Stimulated activated effector memory CD8-positive, alpha-beta T cell treated with anti-CD3 and anti-CD28 coated beads, Interleukin-12 subunit alpha, Interleukin-12 subunit beta, amount 100 ng/mL, for 72 hours (primary cell): ENCODE data around the gene COBL.

Source experiments
- ATAC-seq: fragments of 150-1000 bp; cut with Tn5 transposase; 2 replicates; pipeline ENCODE4 v1.10.0; 2021
- DNase-seq, 2 donors: peaks; one replicate each; pipeline ENCODE4 v3.0.0; 2021 to 2022; ENCODE audit warnings: low spot score in 2 of 2
- H3K27ac Mint-ChIP-seq: one replicate; pipeline ENCODE4 v1.8.0; 2022; ENCODE audit warnings: mild to moderate bottlenecking, mixed read lengths
- H3K36me3 Mint-ChIP-seq: one replicate; pipeline ENCODE4 v1.8.0; 2022; ENCODE audit warnings: mild to moderate bottlenecking, mixed read lengths
- H3K4me1 Mint-ChIP-seq: one replicate; pipeline ENCODE4 v1.8.0; 2022; ENCODE audit warnings: mixed read lengths
- H3K4me3 Mint-ChIP-seq: one replicate; pipeline ENCODE4 v1.8.0; 2022; ENCODE audit warnings: mild to moderate bottlenecking, mixed read lengths
- H3K9me3 Mint-ChIP-seq: one replicate; pipeline ENCODE4 v1.8.0; 2022; ENCODE audit warnings: mixed read lengths

COBL gene

GRCh38 chr7:51121931-51122425 lies 194.6 kb downstream of the COBL start:
- no peak for ATAC-seq
- no peaks in the 10 kb centered on the region for H3K36me3 Mint-ChIP-seq
- H3K9me3 Mint-ChIP-seq: no peaks in the 10 kb centered on the region
- H3K27ac Mint-ChIP-seq: no peak overlapping the region
- H3K4me1 Mint-ChIP-seq: no peaks in the 10 kb centered on the region
- peak in 1 of 2 donors; percentile 37 for DNase-seq
- no peak overlapping the region for H3K4me3 Mint-ChIP-seq

- Mint-ChIP-seq H3K27ac (no peak overlapping the region), H3K4me3 (no peak overlapping the region), H3K36me3 (no peaks in the 10 kb centered on the region), H3K9me3 (peaks cover under 1% of the 10 kb centered on the region), H3K4me1 (no peaks in the 10 kb centered on the region)
- DNase-seq (no peak), ATAC-seq (no peak)
Measured at GRCh38 chr7:51121036-51121790, 195.4 kb downstream of the COBL start.

- Mint-ChIP-seq H3K36me3 (no peaks in the 10 kb centered on the region), H3K27ac (no peak overlapping the region), H3K4me1 (no peaks in the 10 kb centered on the region), H3K9me3 (peaks cover 8% of the 10 kb centered on the region), H3K4me3 (no peak overlapping the region)
- ATAC-seq (no peak), DNase-seq (no peak)
Measured at GRCh38 chr7:51118628-51119027, 198.0 kb downstream of the COBL start.

- no peaks in the 10 kb centered on the region for H3K36me3 Mint-ChIP-seq
- H3K27ac Mint-ChIP-seq: no peak overlapping the region
- ATAC-seq: no peak
- no peak overlapping the region for H3K4me3 Mint-ChIP-seq
- DNase-seq: no peak
- peaks cover 8% of the 10 kb centered on the region for H3K9me3 Mint-ChIP-seq
- no peaks in the 10 kb centered on the region for H3K4me1 Mint-ChIP-seq
Measured at GRCh38 chr7:51114501-51114900, 202.1 kb downstream of the COBL start.

GRCh38 chr7:51113962-51114361 lies 202.6 kb downstream of the COBL start:
- peaks cover 8% of the 10 kb centered on the region for H3K9me3 Mint-ChIP-seq
- no peak overlapping the region for H3K4me3 Mint-ChIP-seq
- H3K4me1 Mint-ChIP-seq: no peaks in the 10 kb centered on the region
- no peak for DNase-seq
- H3K27ac Mint-ChIP-seq: no peak overlapping the region
- H3K36me3 Mint-ChIP-seq: no peaks in the 10 kb centered on the region
- no peak for ATAC-seq

GRCh38 chr7:51113560-51113959 lies 203.0 kb downstream of the COBL start:
- Mint-ChIP-seq H3K4me3 (no peak overlapping the region), H3K9me3 (peaks cover 8% of the 10 kb centered on the region), H3K4me1 (no peaks in the 10 kb centered on the region), H3K27ac (no peak overlapping the region), H3K36me3 (no peaks in the 10 kb centered on the region)
- ATAC-seq: no peak
- DNase-seq: no peak

GRCh38 chr7:51111241-51111940 lies 205.2 kb downstream of the COBL start:
- ATAC-seq: no peak
- peaks cover 8% of the 10 kb centered on the region for H3K9me3 Mint-ChIP-seq
- no peak overlapping the region for H3K4me3 Mint-ChIP-seq
- no peaks in the 10 kb centered on the region for H3K4me1 Mint-ChIP-seq
- DNase-seq: no peak
- H3K36me3 Mint-ChIP-seq: no peaks in the 10 kb centered on the region
- H3K27ac Mint-ChIP-seq: no peak overlapping the region

GRCh38 chr7:51108134-51108533 lies 208.5 kb downstream of the COBL start:
- DNase-seq (no peak), ATAC-seq (peak; percentile 31)
- H3K27ac Mint-ChIP-seq: no peak overlapping the region

GRCh38 chr7:51104278-51104677 lies 212.3 kb downstream of the COBL start:
- ATAC-seq (no peak), DNase-seq (no peak)
- Mint-ChIP-seq H3K36me3 (no peaks in the 10 kb centered on the region), H3K27ac (no peak overlapping the region), H3K4me3 (no peak overlapping the region), H3K4me1 (no peaks in the 10 kb centered on the region), H3K9me3 (no peaks in the 10 kb centered on the region)

More at GRCh38 chr7:51108134-51108533, 208.5 kb downstream of the COBL start:
- H3K36me3 Mint-ChIP-seq: no peaks in the 10 kb centered on the region
- no peaks in the 10 kb centered on the region for H3K4me1 Mint-ChIP-seq
- no peak overlapping the region for H3K4me3 Mint-ChIP-seq
- H3K9me3 Mint-ChIP-seq: no peaks in the 10 kb centered on the region

- H3K4me3 Mint-ChIP-seq: no peak overlapping the region
- ATAC-seq: no peak
- no peaks in the 10 kb centered on the region for H3K4me1 Mint-ChIP-seq
- DNase-seq: no peak
- no peak overlapping the region for H3K27ac Mint-ChIP-seq
- H3K36me3 Mint-ChIP-seq: no peaks in the 10 kb centered on the region
- H3K9me3 Mint-ChIP-seq: no peaks in the 10 kb centered on the region
Measured at GRCh38 chr7:51103718-51104117, 212.9 kb downstream of the COBL start.

- H3K9me3 Mint-ChIP-seq: no peaks in the 10 kb centered on the region
- no peak overlapping the region for H3K27ac Mint-ChIP-seq
- no peaks in the 10 kb centered on the region for H3K36me3 Mint-ChIP-seq
- H3K4me1 Mint-ChIP-seq: no peaks in the 10 kb centered on the region
- DNase-seq (no peak), ATAC-seq (no peak)
- no peak overlapping the region for H3K4me3 Mint-ChIP-seq
Measured at GRCh38 chr7:51102828-51103227, 213.8 kb downstream of the COBL start.

- no peak for DNase-seq
- Mint-ChIP-seq H3K4me1 (no peaks in the 10 kb centered on the region), H3K9me3 (no peaks in the 10 kb centered on the region), H3K36me3 (no peaks in the 10 kb centered on the region), H3K4me3 (no peak overlapping the region), H3K27ac (no peak overlapping the region)
- ATAC-seq: no peak
Measured at GRCh38 chr7:51101111-51101757, 215.4 kb downstream of the COBL start.

- Mint-ChIP-seq H3K4me1 (no peaks in the 10 kb centered on the region), H3K4me3 (no peak overlapping the region), H3K9me3 (peaks cover 12% of the 10 kb centered on the region), H3K36me3 (no peaks in the 10 kb centered on the region), H3K27ac (no peak overlapping the region)
- no peak for DNase-seq
- ATAC-seq: no peak
Measured at GRCh38 chr7:51090411-51090810, 226.2 kb downstream of the COBL start.

- Mint-ChIP-seq H3K4me3 (no peak overlapping the region), H3K36me3 (no peaks in the 10 kb centered on the region), H3K27ac (no peak overlapping the region), H3K9me3 (no peaks in the 10 kb centered on the region), H3K4me1 (no peaks in the 10 kb centered on the region)
- no peak for DNase-seq
- ATAC-seq: no peak
Measured at GRCh38 chr7:51085034-51085692, 231.4 kb downstream of the COBL start.

- ATAC-seq (no peak), DNase-seq (no peak)
- Mint-ChIP-seq H3K9me3 (no peaks in the 10 kb centered on the region), H3K4me1 (no peaks in the 10 kb centered on the region), H3K4me3 (no peak overlapping the region), H3K27ac (no peak overlapping the region), H3K36me3 (no peaks in the 10 kb centered on the region)
Measured at GRCh38 chr7:51084121-51084520, 232.5 kb downstream of the COBL start.
